Suprapubic skin (tissue), 4 donors: ENCODE results near the gene KRT13. TPM values are rescaled to one million over a fixed set of nuclear protein-coding genes. Genes with fewer than 3 reads are reported as not detected.
A peak's percentile ranks its signal among the peaks of the same experiment; 100 is the strongest.

Source experiments
- DNase-seq, 2 donors: peaks; one replicate each; pipeline ENCODE4 v3.0.0-alpha.2; 2019; ENCODE audit warnings: low spot score in 2 of 2
- H3K27ac ChIP-seq: fragments of 200-600 bp; sonication (generic); one replicate; pipeline ENCODE4 v1.5.1; 2019
- H3K27me3 ChIP-seq: fragments of 200-600 bp; sonication (generic); one replicate; pipeline ENCODE4 v1.5.1; 2019
- H3K36me3 ChIP-seq: fragments of 200-600 bp; sonication (generic); one replicate; pipeline ENCODE4 v1.5.1; 2019
- H3K4me1 ChIP-seq: fragments of 200-600 bp; sonication (generic); one replicate; pipeline ENCODE4 v1.5.1; 2019
- H3K4me3 ChIP-seq: fragments of 200-600 bp; sonication (generic); one replicate; pipeline ENCODE4 v1.5.1; 2019; ENCODE audit warnings: mild to moderate bottlenecking
- H3K9me3 ChIP-seq: fragments of 200-600 bp; sonication (generic); one replicate; pipeline ENCODE4 v1.5.1; 2019
- CTCF ChIP-seq, 2 donors: fragments of 200-600 bp in 1 of 2; fragments of 450-650 bp in 1 of 2; sonication (generic) in 1 of 2; IDR thresholded peaks; one replicate each; pipeline ENCODE4 v1.5.1; 2016 to 2019; ENCODE audit warnings: antibody characterized with exemption in 2 of 2, mild to moderate bottlenecking in 1 of 2, moderate library complexity in 1 of 2
- EP300 ChIP-seq: sonication (generic); formaldehyde crosslinking; IDR thresholded peaks from one replicate; pipeline ENCODE4 v1.6.1; 2017; ENCODE audit warnings: antibody characterized with exemption
- POLR2A ChIP-seq, 2 donors: fragments of 450-650 bp; IDR thresholded peaks; one replicate each; pipeline ENCODE4 v1.6.1; 2017; ENCODE audit warnings: antibody characterized with exemption in 2 of 2, mild to moderate bottlenecking in 2 of 2, moderate library complexity in 2 of 2
- POLR2AphosphoS5 ChIP-seq, 3 donors: sonication (generic); formaldehyde crosslinking; IDR thresholded peaks; one replicate each; pipeline ENCODE4 v1.6.1; 2017; ENCODE audit warnings: antibody characterized with exemption in 3 of 3
- WGBS: methylation state at CpG from one replicate; pipeline ENCODE4 v1.1.5; 2018; 5-methylcytosine and 5-hydroxymethylcytosine counted together
- total RNA-seq, 4 donors: library from RNA; depleted of rRNA; stranded (reverse); fragments of >200 nt; gene quantifications; one replicate each; pipeline ENCODE4 v1.1.0, GENCODE V29; 2016

KRT13 gene
- under 1 TPM in 1 of 4 donors, not detected in 3; 0.51 TPM for total RNA-seq

GRCh38 chr17:41505007-41505808 is at the start of gene KRT13:
Gene KRT13 (minus strand): TSS chr17:41505612. CDS start chr17:41505550, 62 bp downstream.
- Histone ChIP-seq H3K4me1 (peaks cover 2% of the 10 kb centered on the region), H3K9me3 (no peaks in the 10 kb centered on the region), H3K4me3 (no peak within 1 kb of the TSS), H3K27me3 (peaks cover 3% of the 10 kb centered on the region), H3K27ac (no peak within 1 kb of the TSS), H3K36me3 (no peaks in the 10 kb centered on the region)
- WGBS: 77% methylated on average over 10 of the region's 17 CpGs
- TF ChIP-seq EP300 (no peak), POLR2AphosphoS5 (IDR thresholded peaks at IDR 0.05) (no peak), CTCF (IDR thresholded peaks at IDR 0.05) (no peak), POLR2A (IDR thresholded peaks at IDR 0.05) (no peak)
- DNase-seq: peak in 1 of 2 donors; percentile 69

- WGBS: 76% methylated on average over 8 of the region's 8 CpGs
- no peak overlapping the region for H3K4me3 ChIP-seq
- no peak for DNase-seq
Measured at GRCh38 chr17:41553987-41554680, 48.7 kb upstream of the KRT13 start.

GRCh38 chr17:41553176-41553575 is 47.8 kb upstream of the KRT13 start:
- Histone ChIP-seq H3K9me3 (no peaks in the 10 kb centered on the region), H3K27ac (no peak overlapping the region), H3K36me3 (no peaks in the 10 kb centered on the region), H3K27me3 (peaks cover 6% of the 10 kb centered on the region), H3K4me3 (no peak overlapping the region), H3K4me1 (peaks cover 16% of the 10 kb centered on the region)
- WGBS: 87% methylated on average over 4 of the region's 4 CpGs
- DNase-seq: no peak
- TF ChIP-seq POLR2A (IDR thresholded peaks at IDR 0.05) (no peak), CTCF (IDR thresholded peaks at IDR 0.05) (no peak), POLR2AphosphoS5 (IDR thresholded peaks at IDR 0.05) (no peak), EP300 (no peak)

More at GRCh38 chr17:41553987-41554680, 48.7 kb upstream of the KRT13 start:
- Histone ChIP-seq H3K36me3 (no peaks in the 10 kb centered on the region), H3K27me3 (peaks cover 6% of the 10 kb centered on the region), H3K9me3 (no peaks in the 10 kb centered on the region), H3K27ac (no peak overlapping the region), H3K4me1 (peaks cover 6% of the 10 kb centered on the region)
- no peak for TF ChIP-seq POLR2A (IDR thresholded peaks at IDR 0.05)
- TF ChIP-seq CTCF (IDR thresholded peaks at IDR 0.05): no peak
- TF ChIP-seq EP300: no peak
- no peak for TF ChIP-seq POLR2AphosphoS5 (IDR thresholded peaks at IDR 0.05)

GRCh38 chr17:41552455-41552854 is 47.0 kb upstream of the KRT13 start:
- no peaks in the 10 kb centered on the region for H3K36me3 ChIP-seq
- H3K27ac ChIP-seq: no peak overlapping the region
- no peaks in the 10 kb centered on the region for H3K9me3 ChIP-seq
- H3K4me1 ChIP-seq: peaks cover 23% of the 10 kb centered on the region
- TF ChIP-seq POLR2A (IDR thresholded peaks at IDR 0.05) (no peak), POLR2AphosphoS5 (IDR thresholded peaks at IDR 0.05) (no peak), EP300 (no peak), CTCF (IDR thresholded peaks at IDR 0.05) (no peak)
- no peak overlapping the region for H3K4me3 ChIP-seq
- no peak for DNase-seq
- peaks cover 6% of the 10 kb centered on the region for H3K27me3 ChIP-seq
- WGBS: 91% methylated on average over 5 of the region's 5 CpGs

- no peak overlapping the region for H3K4me3 ChIP-seq
- WGBS: 59% methylated on average over 5 of the region's 5 CpGs
- H3K27me3 ChIP-seq: no peaks in the 10 kb centered on the region
- no peaks in the 10 kb centered on the region for H3K36me3 ChIP-seq
- no peaks in the 10 kb centered on the region for H3K9me3 ChIP-seq
- TF ChIP-seq POLR2AphosphoS5 (IDR thresholded peaks at IDR 0.05): no peak
- no peak for TF ChIP-seq POLR2A (IDR thresholded peaks at IDR 0.05)
- no peak for TF ChIP-seq EP300
- no peak for TF ChIP-seq CTCF (IDR thresholded peaks at IDR 0.05)
- no peak for DNase-seq
- no peak overlapping the region for H3K27ac ChIP-seq
- H3K4me1 ChIP-seq: peaks cover 24% of the 10 kb centered on the region
Measured at GRCh38 chr17:41551365-41551764, 46.0 kb upstream of the KRT13 start.
